GM12865 (cell line): ENCODE results near the gene RFPL2.
A peak's percentile ranks its signal among the peaks of the same experiment; 100 is the strongest.
"Not testable (repeated sequence)": the region's sequence is repeated elsewhere in the genome, so short reads cannot be mapped to it uniquely, and the experiment has no call there.

Experiments
- DNase-seq: peaks from one replicate; pipeline ENCODE4 v3.0.0; 2010; ENCODE audit warnings: low read depth
- H3K4me3 ChIP-seq: 2 replicates; pipeline ENCODE4 v1.5.1; 2011; ENCODE audit warnings: mild to moderate bottlenecking, low read depth, low read length, control low read depth
- CTCF ChIP-seq: IDR thresholded peaks from 2 replicates; pipeline ENCODE4 v1.5.1; 2011; ENCODE audit warnings: low read length, control low read depth, low read depth, inconsistent platforms; ENCODE audit not compliant: insufficient read depth; ENCODE audit errors: missing control alignments

Gene RFPL2

GRCh38 chr22:32164075-32164860, 40.6 kb downstream of the RFPL2 start:
- no peak for DNase-seq
- no peak overlapping the region for H3K4me3 ChIP-seq
- TF ChIP-seq CTCF = no peak

GRCh38 chr22:32160411-32160810, 44.5 kb downstream of the RFPL2 start:
- not testable (repeated sequence) for DNase-seq, H3K4me3 ChIP-seq

GRCh38 chr22:32158712-32159533, 46.0 kb downstream of the RFPL2 start, which contains the start of gene C22orf42:
TSS of gene C22orf42 (minus strand) at chr22:32159303. CDS start at chr22:32159215, 88 bp downstream.
- H3K4me3 ChIP-seq = no peak within 1 kb of the TSS
- no peak for TF ChIP-seq CTCF
- DNase-seq = no peak

DNA sequence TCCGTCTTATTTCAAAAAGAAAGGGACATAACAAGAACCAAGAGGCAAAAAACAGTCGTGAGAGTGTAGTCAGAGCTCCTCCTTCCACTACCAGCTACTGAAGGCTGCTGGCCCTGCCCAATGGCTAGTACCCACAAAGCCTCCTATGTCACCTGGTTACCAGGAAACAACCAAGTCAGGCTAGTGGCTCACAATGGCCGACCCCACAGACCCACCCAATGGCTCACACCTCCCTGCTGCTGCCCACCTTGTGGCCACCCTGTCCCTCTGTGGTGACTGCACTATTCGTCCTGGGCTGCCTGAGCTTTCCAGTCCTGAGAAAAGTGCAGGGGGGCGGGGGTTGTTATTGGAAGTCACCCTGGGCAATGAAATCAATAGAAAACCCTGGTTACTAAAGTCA, 47.2 kb downstream of the RFPL2 start:
- not testable (repeated sequence) for H3K4me3 ChIP-seq, DNase-seq

DNA sequence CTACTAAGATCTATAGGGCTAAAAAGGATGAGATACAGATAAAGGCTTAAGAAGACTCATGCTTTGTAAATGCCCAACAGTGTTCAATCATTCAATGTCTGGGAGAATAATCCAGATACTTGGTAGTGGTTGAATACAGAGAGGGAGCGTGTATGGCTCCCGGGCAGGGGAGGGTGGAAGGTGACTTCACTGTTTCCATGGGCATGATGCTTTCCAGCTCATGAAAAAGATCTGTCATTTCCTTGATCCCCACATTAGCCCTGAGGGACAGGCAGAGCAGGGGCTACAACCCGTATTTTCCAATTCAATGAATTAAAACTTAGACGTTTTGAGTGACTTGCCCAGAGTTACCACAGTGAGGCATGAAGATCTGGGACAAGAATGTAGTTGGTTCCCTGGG, 50.1 kb downstream of the RFPL2 start:
- not testable (repeated sequence) for DNase-seq, H3K4me3 ChIP-seq

DNA sequence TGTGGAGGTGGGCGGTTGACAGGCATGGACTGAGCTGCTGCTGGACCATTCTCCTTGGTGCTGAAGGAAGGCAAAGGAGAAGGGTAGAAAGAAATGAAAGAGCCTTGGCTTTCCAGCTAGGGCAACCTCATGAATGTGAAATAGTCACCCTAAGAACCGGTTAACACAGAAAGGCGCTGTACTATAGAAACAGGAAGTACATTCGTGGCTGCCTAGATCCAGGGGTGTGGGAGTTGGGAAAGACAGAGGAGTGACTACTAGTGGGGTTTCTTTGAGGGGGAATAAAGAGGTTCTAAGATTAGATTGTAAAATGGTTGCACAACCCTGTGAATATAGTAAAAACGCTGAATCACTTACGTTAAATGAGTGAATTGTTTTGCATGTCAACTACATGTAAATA, 53.2 kb downstream of the RFPL2 start:
- not testable (repeated sequence) for H3K4me3 ChIP-seq, DNase-seq

DNA sequence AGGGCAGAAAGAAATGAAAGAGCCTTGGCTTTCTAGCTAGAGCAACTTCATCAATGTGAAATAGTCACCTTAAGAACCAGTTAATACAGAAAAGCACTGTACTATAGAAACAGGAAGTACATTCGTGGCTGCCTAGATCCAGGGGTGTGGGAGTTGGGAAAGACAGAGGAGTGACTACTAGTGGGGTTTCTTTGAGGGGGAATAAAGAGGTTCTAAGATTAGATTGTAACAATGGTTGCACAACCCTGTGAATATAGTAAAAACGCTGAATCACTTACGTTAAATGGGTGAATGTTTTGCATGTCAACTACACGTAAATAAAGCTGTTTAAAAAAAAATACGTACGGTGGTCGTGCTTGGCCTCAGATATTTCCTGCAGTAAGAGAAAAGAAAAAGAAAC, 54.2 kb downstream of the RFPL2 start:
- not testable (repeated sequence) for DNase-seq, H3K4me3 ChIP-seq

- peak; percentile 7 for DNase-seq
Measured at GRCh38 chr22:32148372-32148771, 56.5 kb downstream of the RFPL2 start.

DNA sequence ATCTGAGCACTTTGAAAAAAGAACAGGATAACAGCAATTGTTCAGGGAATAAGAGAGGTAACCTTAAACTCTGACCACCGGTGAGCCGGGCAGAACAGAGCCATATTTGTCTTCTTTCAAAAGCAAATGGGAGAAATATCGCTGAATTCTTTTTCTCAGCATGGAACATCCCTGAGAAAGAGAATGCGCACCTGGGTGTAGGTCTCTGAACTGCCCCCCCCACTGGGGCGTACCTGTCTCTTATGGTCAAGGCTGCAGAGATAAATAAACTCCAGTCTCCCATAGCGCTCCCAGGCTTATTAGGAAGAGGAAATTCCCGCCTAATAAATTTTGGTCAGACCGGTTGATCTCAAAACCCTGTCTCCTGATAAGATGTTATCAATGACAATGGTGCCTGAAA, 57.7 kb downstream of the RFPL2 start:
- H3K4me3 ChIP-seq, DNase-seq: not testable (repeated sequence)

More at GRCh38 chr22:32148372-32148771, 56.5 kb downstream of the RFPL2 start:
- H3K4me3 ChIP-seq = not testable (repeated sequence)

DNA sequence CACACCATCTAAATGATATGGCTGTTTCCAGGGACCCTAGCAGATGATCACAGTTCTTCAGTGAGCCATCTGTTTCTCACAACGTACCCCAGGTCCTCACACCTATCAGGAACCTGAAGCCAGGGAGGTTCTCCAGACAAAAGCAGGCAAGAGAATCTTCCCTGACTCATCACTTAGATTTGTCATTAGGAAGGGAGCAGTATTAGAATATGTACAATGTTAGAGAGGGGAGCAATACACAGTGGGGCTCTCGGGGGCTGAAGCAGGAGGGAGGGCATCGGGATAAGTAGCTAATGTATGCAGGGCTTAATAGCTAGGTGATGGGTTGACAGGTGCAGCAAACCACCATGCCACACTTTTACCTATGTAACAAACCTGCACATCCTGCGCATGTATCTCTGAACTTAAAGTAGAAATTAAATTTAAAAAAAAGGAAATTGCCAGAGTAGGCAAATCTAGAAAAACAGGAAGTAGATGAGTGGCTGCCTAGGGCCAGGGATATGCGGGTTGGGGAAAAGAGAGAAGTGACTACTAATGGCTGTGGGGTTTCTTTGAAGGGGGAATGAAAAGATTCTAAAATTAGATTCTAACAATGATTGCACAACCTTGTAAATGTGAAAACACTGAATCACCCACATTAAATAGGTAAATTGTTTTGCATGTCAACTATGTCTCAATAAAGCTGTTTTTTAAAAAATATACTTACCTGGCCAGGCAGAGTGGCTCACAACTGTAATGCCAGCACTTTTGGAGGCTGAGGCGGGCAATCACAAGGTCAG, 60.2 kb downstream of the RFPL2 start:
- DNase-seq = no peak
- no peak for TF ChIP-seq CTCF
- H3K4me3 ChIP-seq = no peak overlapping the region
